Heart left ventricle (tissue), 13 donors: ENCODE results near the gene LAG3.

ENCODE experiments used
- CTCF ChIP-seq, 12 donors: fragments of 200-600 bp; sonication (generic) in 4 of 12; IDR thresholded peaks; one replicate each; pipeline versions ENCODE4 v1.5.0 to v1.8.0; 2018 to 2022; ENCODE audit warnings: antibody characterized with exemption in 12 of 12, mild to moderate bottlenecking in 5 of 12
- POLR2A ChIP-seq, 2 donors: fragments of 450-650 bp; IDR thresholded peaks; one replicate each; pipeline ENCODE4 v1.6.1; 2017; ENCODE audit warnings: antibody characterized with exemption in 2 of 2, mild to moderate bottlenecking in 2 of 2, moderate library complexity in 2 of 2
- donor health status: ischemic (EF 13 %, LVEDD 7.1; RV severe dilation, severe dysfunction).
- donor health status: DM: no; HTN: yes; CAD: no.
- donor health status: DM: no; HTN: no; CAD: no.
- donor health status: ischemic (EF 25% LVEDD 6.9; RV normal size, moderate dysfunction).
- donor health status: ischemic (EF 25% LVEDD 5.7; RV mildly dilated, moderate dysfunction).
- donor health status: ischemic (EF 35%, LVEDD 5.7; RV mildly dilated, moderate dysfunction).
- donor health status: nonischemic (EF 11% LVEDD 7.7; RV severe dilation, severe dysfunction).
- donor health status: DM: yes; HTN: yes; CAD: no.
- donor health status: PGD.
- donor health status: ischemic (EF 29% LVEDD 5.4; RV normal size, mild dysfunction).
- donor health status: nonischemic (EF 23%, LVEDD 6.1; RV moderate dilation, normal function).

GRCh38 chr12:6751767-6752166, 20.6 kb upstream of the LAG3 start:
- TF ChIP-seq CTCF (IDR thresholded peaks at IDR 0.05) (no peak), POLR2A (IDR thresholded peaks at IDR 0.05) (no peak)
